ENCODE data around the gene ZDHHC11. TPM values are rescaled to one million over a fixed set of nuclear protein-coding genes. Genes with fewer than 3 reads are reported as not detected.

ZDHHC11 gene
- total and polyA plus RNA-seq, 4 donors, result 11.7 to 21.6 (median 16.1) TPM

Other genes with a start within 250 kb of the ZDHHC11 start
- 1 to 10 TPM; 3.5 to 6.1 TPM for gene CEP72, start 238.6 kb downstream of the ZDHHC11 start, total RNA-seq
- 10 to 100 TPM; 12.1 TPM for gene CEP72, start 238.6 kb downstream of the ZDHHC11 start, polyA plus RNA-seq (ENCODE audit: insufficient read length in 2 of 2)
- gene TPPP, start 157.6 kb downstream of the ZDHHC11 start, total RNA-seq, result 10 to 100 TPM; 17.4 to 27.9 TPM
- gene TPPP, start 157.6 kb downstream of the ZDHHC11 start, polyA plus RNA-seq (ENCODE audit: insufficient read length in 2 of 2), result 10 to 100 TPM; 57.8 to 64.0 TPM
- gene ZDHHC11B, start 66.3 kb downstream of the ZDHHC11 start, total RNA-seq, result 1 to 10 TPM; 7.3 to 7.5 TPM
- 10 to 100 TPM; 24.9 to 37.2 TPM for gene ZDHHC11B, start 66.3 kb downstream of the ZDHHC11 start, polyA plus RNA-seq (ENCODE audit: insufficient read length in 2 of 2)
- gene BRD9, start 41.8 kb upstream of the ZDHHC11 start, total RNA-seq, result 10 to 100 TPM; 33.4 to 41.5 TPM
- 10 to 100 TPM; 41.0 to 49.2 TPM for gene BRD9, start 41.8 kb upstream of the ZDHHC11 start, polyA plus RNA-seq (ENCODE audit: insufficient read length in 2 of 2)
- gene TRIP13, start 41.9 kb upstream of the ZDHHC11 start, total RNA-seq, result 1 to 10 TPM; 5.8 to 7.3 TPM
- 10 to 100 TPM in 1 of 2 donors, 1 to 10 TPM in 1; 9.8 to 10.4 TPM for gene TRIP13, start 41.9 kb upstream of the ZDHHC11 start, polyA plus RNA-seq (ENCODE audit: insufficient read length in 2 of 2)
- gene NKD2, start 157.8 kb upstream of the ZDHHC11 start, total RNA-seq, result 10 to 100 TPM in 1 of 2 donors, 1 to 10 TPM in 1; 5.1 to 11.2 TPM
- 10 to 100 TPM; 19.7 to 25.2 TPM for gene NKD2, start 157.8 kb upstream of the ZDHHC11 start, polyA plus RNA-seq (ENCODE audit: insufficient read length in 2 of 2)